Liver (tissue), 10 donors: ENCODE data around the gene ZNF148. TPM values are rescaled to one million over a fixed set of nuclear protein-coding genes. Genes with fewer than 3 reads are reported as not detected.

Experiments
- DNase-seq: peaks from one replicate; pipeline ENCODE4 v3.0.0-alpha.2; 2017; ENCODE audit warnings: low spot score
- H3K27ac ChIP-seq, 2 donors: one replicate each; pipeline ENCODE4 v1.7.0; 2013; ENCODE audit warnings: inconsistent platforms in 2 of 2, low read length in 2 of 2, control low read depth in 1 of 2, low read depth in 1 of 2, mild to moderate bottlenecking in 1 of 2
- H3K27me3 ChIP-seq, 4 donors: one replicate each; pipeline versions ENCODE4 v1.6.1 to v1.7.0; 2013; ENCODE audit warnings: low read length in 3 of 4, inconsistent platforms in 1 of 4, mild to moderate bottlenecking in 1 of 4, moderate library complexity in 1 of 4; ENCODE audit not compliant: control insufficient read depth in 4 of 4, insufficient read depth in 4 of 4
- H3K36me3 ChIP-seq, 4 donors: one replicate each; pipeline versions ENCODE4 v1.6.1 to v1.7.0; 2013; ENCODE audit warnings: low read length in 3 of 4, mild to moderate bottlenecking in 3 of 4, low read depth in 1 of 4, moderate library complexity in 1 of 4; ENCODE audit not compliant: control insufficient read depth in 4 of 4, insufficient read depth in 3 of 4
- H3K4me1 ChIP-seq, 4 donors: one replicate each; pipeline versions ENCODE4 v1.6.1 to v1.7.0; 2013; ENCODE audit warnings: low read length in 3 of 4, mild to moderate bottlenecking in 3 of 4, moderate library complexity in 1 of 4; ENCODE audit not compliant: control insufficient read depth in 4 of 4, insufficient read depth in 4 of 4
- H3K4me3 ChIP-seq, 3 donors: one replicate each; pipeline versions ENCODE4 v1.6.1 to v1.7.0; 2013; ENCODE audit warnings: low read length in 3 of 3, control low read depth in 1 of 3, low read depth in 1 of 3, mild to moderate bottlenecking in 1 of 3
- H3K9ac ChIP-seq, 2 donors: one replicate each; pipeline ENCODE4 v1.7.0; 2013; ENCODE audit warnings: low read length in 2 of 2, mild to moderate bottlenecking in 2 of 2, moderate library complexity in 2 of 2, control low read depth in 1 of 2, low read depth in 1 of 2
- H3K9me3 ChIP-seq, 4 donors: one replicate each; pipeline versions ENCODE4 v1.6.1 to v1.7.0; 2013; ENCODE audit warnings: low read length in 3 of 4; ENCODE audit not compliant: control insufficient read depth in 4 of 4
- ATF3 ChIP-seq: IDR thresholded peaks from 2 replicates; pipeline ENCODE4 v1.6.1; 2016; ENCODE audit warnings: antibody characterized with exemption
- CTCF ChIP-seq: fragments of 150-350 bp; IDR thresholded peaks from 2 replicates; pipeline ENCODE4 v1.5.1; 2017; ENCODE audit warnings: improper control_type of control experiment, low read depth, low read length; ENCODE audit not compliant: missing input control
- EGR1 ChIP-seq, 2 donors: IDR thresholded peaks; 2 replicates each; pipeline ENCODE4 v1.6.1; 2016 to 2018; ENCODE audit warnings: antibody characterized with exemption in 2 of 2, low read depth in 2 of 2
- FOXA1 ChIP-seq: IDR thresholded peaks from 2 replicates; pipeline ENCODE4 v1.6.1; 2016; ENCODE audit warnings: antibody characterized with exemption
- FOXA2 ChIP-seq: IDR thresholded peaks from 2 replicates; pipeline ENCODE4 v1.6.1; 2016; ENCODE audit warnings: antibody characterized with exemption
- GABPA ChIP-seq, 2 donors: IDR thresholded peaks in 1 of 2; conservative IDR thresholded peaks in 1 of 2; 2 replicates each; pipeline ENCODE4 v1.6.1; 2016; ENCODE audit warnings: antibody characterized with exemption in 2 of 2, mild to moderate bottlenecking in 1 of 2, moderate library complexity in 1 of 2
- HNF4A ChIP-seq, 2 donors: conservative IDR thresholded peaks; 2 replicates each; pipeline ENCODE4 v1.6.1; 2016; ENCODE audit warnings: antibody characterized with exemption in 2 of 2, mild to moderate bottlenecking in 2 of 2
- HNF4G ChIP-seq: IDR thresholded peaks from 2 replicates; pipeline ENCODE4 v1.6.1; 2016; ENCODE audit warnings: antibody characterized with exemption
- JUND ChIP-seq, 2 donors: IDR thresholded peaks; 2 replicates each; pipeline ENCODE4 v1.6.1; 2016; ENCODE audit warnings: antibody characterized with exemption in 2 of 2
- MAX ChIP-seq: IDR thresholded peaks from 2 replicates; pipeline ENCODE4 v1.6.1; 2016; ENCODE audit warnings: antibody characterized with exemption
- NR2F2 ChIP-seq: IDR thresholded peaks from 2 replicates; pipeline ENCODE4 v1.6.1; 2016; ENCODE audit warnings: antibody characterized with exemption
- RAD21 ChIP-seq, 2 donors: IDR thresholded peaks; 2 replicates each; pipeline ENCODE4 v1.6.1; 2016; ENCODE audit warnings: antibody characterized with exemption in 2 of 2, mild to moderate bottlenecking in 2 of 2
- REST ChIP-seq: IDR thresholded peaks from 2 replicates; pipeline ENCODE4 v1.6.1; 2016; ENCODE audit warnings: antibody characterized with exemption, mild to moderate bottlenecking
- RXRA ChIP-seq, 2 donors: IDR thresholded peaks; 2 replicates each; pipeline ENCODE4 v1.6.1; 2017 to 2018; ENCODE audit warnings: antibody characterized with exemption in 2 of 2, mild to moderate bottlenecking in 1 of 2
- SP1 ChIP-seq: IDR thresholded peaks from 2 replicates; pipeline ENCODE4 v1.6.1; 2018; ENCODE audit warnings: antibody characterized with exemption, mild to moderate bottlenecking
- TAF1 ChIP-seq: conservative IDR thresholded peaks from 2 replicates; pipeline ENCODE4 v1.6.1; 2016; ENCODE audit warnings: antibody characterized with exemption, mild to moderate bottlenecking
- YY1 ChIP-seq: IDR thresholded peaks from 2 replicates; pipeline ENCODE4 v1.6.1; 2016; ENCODE audit warnings: antibody characterized with exemption, mild to moderate bottlenecking
- ZBTB33 ChIP-seq: IDR thresholded peaks from 2 replicates; pipeline ENCODE4 v1.6.1; 2016; ENCODE audit warnings: antibody characterized with exemption
- WGBS: extraction: QIAGEN DNeasy Blood & Tissue Kit; methylation state at CpG from one replicate; pipeline ENCODE4 v1.1.7; 2013; 5-methylcytosine and 5-hydroxymethylcytosine counted together
- polyA plus RNA-seq, 2 donors: library from polyadenylated mRNA; stranded (reverse) in 1 of 2; unstranded in 1 of 2; fragments of 200-250 nt in 1 of 2; fragments of >200 nt in 1 of 2; fragmentation: Nextera tagmentation in 1 of 2; extraction: Ambion mirVana in 1 of 2; gene quantifications; one replicate each; pipeline versions ENCODE4 v1.2.1 to v1.2.3, GENCODE V29; 2013 to 2015
- small RNA-seq: library from RNA; depleted of rRNA; stranded (forward); fragments of <200 nt; gene quantifications from one replicate; pipeline ENCODE3, GENCODE V24; 2014
- total RNA-seq, 2 donors: library from RNA; depleted of rRNA; stranded (reverse); fragments of >200 nt; gene quantifications; one replicate each; pipeline ENCODE4 v1.2.3, GENCODE V29; 2014
- donor health status: healthy.
- donor health status: healthy.
- donor health status: healthy.
- donor health status: healthy.
- donor health status: healthy.

Gene ZNF148
- total and polyA plus RNA-seq, 4 donors = 4.0 to 20.3 (median 17.1) TPM

GRCh38 chr3:125177746-125178145 lies 197.4 kb downstream of the ZNF148 start:
- Histone ChIP-seq H3K9me3 (no peaks in the 10 kb centered on the region), H3K9ac (no peak overlapping the region), H3K4me1 (no peaks in the 10 kb centered on the region), H3K27me3 (no peaks in the 10 kb centered on the region), H3K27ac (no peak overlapping the region), H3K36me3 (peaks cover 0 to 4% (median 0%) of the 10 kb centered on the region in 4 donors), H3K4me3 (no peak overlapping the region)
- TF ChIP-seq RAD21 (IDR thresholded peaks at IDR 0.05) = no peak
- TF ChIP-seq CTCF = no peak
- TF ChIP-seq RXRA (IDR thresholded peaks at IDR 0.05) = no peak
- TF ChIP-seq HNF4G = no peak
- no peak for TF ChIP-seq ZBTB33
- no peak for TF ChIP-seq ATF3
- TF ChIP-seq HNF4A (conservative IDR thresholded peaks at IDR 0.05) = no peak
- TF ChIP-seq REST = no peak
- TF ChIP-seq FOXA2 = no peak
- no peak for TF ChIP-seq JUND (IDR thresholded peaks at IDR 0.05)
- TF ChIP-seq FOXA1 = no peak
- no peak for TF ChIP-seq NR2F2
- TF ChIP-seq MAX = no peak
- TF ChIP-seq TAF1 = no peak
- TF ChIP-seq SP1 = no peak
- TF ChIP-seq GABPA (IDR thresholded peaks at IDR 0.05 in 1 of 2, conservative IDR thresholded peaks at IDR 0.05 in 1 of 2) = no peak
- TF ChIP-seq EGR1 (IDR thresholded peaks at IDR 0.05; ENCODE audit: low read depth in 2 of 2) = no peak
- TF ChIP-seq YY1 = no peak
- 98% methylated on average over 13 of the region's 13 CpGs for WGBS
- no peak for DNase-seq

Small RNA genes within 50 kb of the gene (small RNA-seq; reads per million reads assigned to genes)
- not detected for gene RNU6-232P

Other genes with a start within 250 kb of the ZNF148 start
- gene SLC12A8, start 162.6 kb downstream of the ZNF148 start, total RNA-seq = 10 to 100 TPM in 1 of 2 donors, 1 to 10 TPM in 1; 2.7 to 20.3 TPM
- gene SLC12A8, start 162.6 kb downstream of the ZNF148 start, polyA plus RNA-seq = 1 to 10 TPM; 3.5 to 7.4 TPM
- gene SNX4, start 144.9 kb upstream of the ZNF148 start, total RNA-seq = 10 to 100 TPM; 41.5 to 54.6 TPM
- 10 to 100 TPM; 25.9 to 28.8 TPM for gene SNX4, start 144.9 kb upstream of the ZNF148 start, polyA plus RNA-seq
- gene OSBPL11, start 220.2 kb upstream of the ZNF148 start, total RNA-seq = 10 to 100 TPM; 12.7 to 22.5 TPM
- 1 to 10 TPM; 7.1 to 8.1 TPM for gene OSBPL11, start 220.2 kb upstream of the ZNF148 start, polyA plus RNA-seq